Body of pancreas (tissue), 4 donors: ENCODE results near the gene ERMAP. TPM values are rescaled to one million over a fixed set of nuclear protein-coding genes. Genes with fewer than 3 reads are reported as not detected.

Experiments used
- ATAC-seq: fragments of 150-250 bp; one replicate; pipeline ENCODE4 v1.9.1; 2016
- DNase-seq, 4 donors: peaks; one replicate each; pipeline ENCODE4 v3.0.0-alpha.2; 2019
- H3K27ac ChIP-seq, 4 donors: fragments of 200-600 bp; sonication (generic); 1 replicate in 3 of 4; 2 replicates in 1 of 4; pipeline versions ENCODE4 v1.5.1 to v1.6.1; 2016 to 2019; ENCODE audit warnings: mild to moderate bottlenecking in 1 of 4, mixed read lengths in 1 of 4, moderate library complexity in 1 of 4
- H3K27me3 ChIP-seq, 2 donors: fragments of 200-600 bp; sonication (generic); one replicate each; pipeline ENCODE4 v1.6.0; 2016; ENCODE audit warnings: mild to moderate bottlenecking in 1 of 2
- H3K36me3 ChIP-seq, 2 donors: fragments of 200-600 bp; sonication (generic); replicated peaks in 1 of 2; 2 replicates each; pipeline ENCODE4 v1.5.1; 2016; ENCODE audit warnings: low read depth in 2 of 2; ENCODE audit not compliant: insufficient read depth in 1 of 2
- H3K4me1 ChIP-seq: fragments of 200-600 bp; sonication (generic); one replicate; pipeline ENCODE4 v1.6.0; 2016
- H3K4me3 ChIP-seq, 2 donors: fragments of 200-600 bp; sonication (generic); 1 replicate in 1 of 2; 2 replicates in 1 of 2; pipeline ENCODE4 v1.5.1; 2016 to 2019
- H3K9me3 ChIP-seq, 3 donors: fragments of 200-600 bp; sonication (generic); 1 replicate in 2 of 3; 2 replicates in 1 of 3; pipeline ENCODE4 v1.5.1; 2016
- POLR2A ChIP-seq, 3 donors: fragments of 450-650 bp; IDR thresholded peaks; one replicate each; pipeline ENCODE4 v1.6.1; 2016; ENCODE audit warnings: antibody characterized with exemption in 3 of 3, mild to moderate bottlenecking in 2 of 3
- WGBS, 2 donors: methylation state at CpG; one replicate each; pipeline ENCODE4 v1.1.5; 2017; 5-methylcytosine and 5-hydroxymethylcytosine counted together
- intact Hi-C: fragments of 100-400 bp; cut with DNase I; formaldehyde crosslinking; loops from one replicate; pipeline ENCODE4 v1.15.1; 2023
- total RNA-seq, 2 donors: library from RNA; depleted of rRNA; stranded (reverse); fragments of >200 nt; gene quantifications; one replicate each; pipeline ENCODE4 v1.1.0, GENCODE V29; 2016
- TF ChIP-seq, protein P1 (sequence below), 7 experiments: fragments of 450-650 bp in 4 of 7; fragments of 200-600 bp in 3 of 7; sonication (generic) in 3 of 7; IDR thresholded peaks; one replicate each; pipeline ENCODE4 v1.5.1; 2016 to 2019; ENCODE audit warnings: antibody characterized with exemption in 7 of 7

The ERMAP gene
- total RNA-seq, 2 donors from 2014 or later = 8.8 to 11.9 TPM

DNA sequence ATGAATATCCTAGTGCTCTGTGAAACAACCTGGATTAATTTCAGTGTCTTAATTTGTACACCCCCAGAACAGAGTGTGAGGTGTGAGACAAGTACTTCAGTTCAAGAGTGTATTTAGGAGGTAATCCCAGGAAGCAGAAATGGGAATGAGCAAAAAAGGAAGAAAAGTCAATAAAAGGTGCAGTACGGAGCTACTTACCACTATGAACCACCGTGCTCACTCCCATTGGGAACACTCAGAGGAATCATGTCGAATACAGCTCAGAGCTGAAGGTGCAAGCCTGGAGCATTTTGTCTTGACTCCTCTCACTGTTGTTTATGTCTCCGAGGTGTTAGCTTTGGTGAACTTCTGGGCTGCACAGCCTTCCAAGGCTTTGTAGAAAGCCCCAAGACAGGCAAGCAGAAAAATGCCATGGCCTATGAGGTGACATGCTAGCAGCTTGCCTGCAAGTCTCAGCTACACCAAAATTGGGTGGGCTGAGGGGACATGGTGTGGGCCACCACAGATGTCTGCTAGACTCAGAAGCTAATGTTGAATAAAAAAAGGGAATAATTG lies 7.6 kb downstream of the ERMAP start:
- 87 to 92% methylated on average over 4 of the region's 4 CpGs for WGBS, 2 donors
- H3K36me3 ChIP-seq = no peaks in the 10 kb centered on the region
- H3K4me3 ChIP-seq = no peak overlapping the region
- no peak overlapping the region for H3K27ac ChIP-seq
- ATAC-seq = no peak
- intact Hi-C loops = no loop called here
- H3K27me3 ChIP-seq = no peaks in the 10 kb centered on the region
- no peak for DNase-seq
- no peaks in the 10 kb centered on the region for H3K4me1 ChIP-seq
- H3K9me3 ChIP-seq = no peaks in the 10 kb centered on the region
- TF ChIP-seq, protein P1, sequence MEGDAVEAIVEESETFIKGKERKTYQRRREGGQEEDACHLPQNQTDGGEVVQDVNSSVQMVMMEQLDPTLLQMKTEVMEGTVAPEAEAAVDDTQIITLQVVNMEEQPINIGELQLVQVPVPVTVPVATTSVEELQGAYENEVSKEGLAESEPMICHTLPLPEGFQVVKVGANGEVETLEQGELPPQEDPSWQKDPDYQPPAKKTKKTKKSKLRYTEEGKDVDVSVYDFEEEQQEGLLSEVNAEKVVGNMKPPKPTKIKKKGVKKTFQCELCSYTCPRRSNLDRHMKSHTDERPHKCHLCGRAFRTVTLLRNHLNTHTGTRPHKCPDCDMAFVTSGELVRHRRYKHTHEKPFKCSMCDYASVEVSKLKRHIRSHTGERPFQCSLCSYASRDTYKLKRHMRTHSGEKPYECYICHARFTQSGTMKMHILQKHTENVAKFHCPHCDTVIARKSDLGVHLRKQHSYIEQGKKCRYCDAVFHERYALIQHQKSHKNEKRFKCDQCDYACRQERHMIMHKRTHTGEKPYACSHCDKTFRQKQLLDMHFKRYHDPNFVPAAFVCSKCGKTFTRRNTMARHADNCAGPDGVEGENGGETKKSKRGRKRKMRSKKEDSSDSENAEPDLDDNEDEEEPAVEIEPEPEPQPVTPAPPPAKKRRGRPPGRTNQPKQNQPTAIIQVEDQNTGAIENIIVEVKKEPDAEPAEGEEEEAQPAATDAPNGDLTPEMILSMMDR (IDR thresholded peaks at IDR 0.05) = no peak
- TF ChIP-seq POLR2A (IDR thresholded peaks at IDR 0.05) = no peak

GRCh38 chr1:42825036-42825851 lies 8.3 kb downstream of the ERMAP start:
- Histone ChIP-seq H3K36me3 (no peaks in the 10 kb centered on the region), H3K4me1 (no peaks in the 10 kb centered on the region), H3K27me3 (no peaks in the 10 kb centered on the region), H3K27ac (no peak overlapping the region), H3K4me3 (no peak overlapping the region), H3K9me3 (no peaks in the 10 kb centered on the region)
- intact Hi-C loops = no loop called here
- TF ChIP-seq, protein P1 (IDR thresholded peaks at IDR 0.05) = no peak
- TF ChIP-seq POLR2A (IDR thresholded peaks at IDR 0.05) = no peak
- 82 to 83% methylated on average over 10 of the region's 10 CpGs for WGBS, 2 donors
- DNase-seq (no peak), ATAC-seq (no peak)

- intact Hi-C loops = no loop called here
- no peak overlapping the region for H3K27ac ChIP-seq
- no peak for TF ChIP-seq POLR2A (IDR thresholded peaks at IDR 0.05)
- TF ChIP-seq, protein P1 (IDR thresholded peaks at IDR 0.05) = no peak
Measured at GRCh38 chr1:42830631-42831030, 13.7 kb downstream of the ERMAP start.

DNA sequence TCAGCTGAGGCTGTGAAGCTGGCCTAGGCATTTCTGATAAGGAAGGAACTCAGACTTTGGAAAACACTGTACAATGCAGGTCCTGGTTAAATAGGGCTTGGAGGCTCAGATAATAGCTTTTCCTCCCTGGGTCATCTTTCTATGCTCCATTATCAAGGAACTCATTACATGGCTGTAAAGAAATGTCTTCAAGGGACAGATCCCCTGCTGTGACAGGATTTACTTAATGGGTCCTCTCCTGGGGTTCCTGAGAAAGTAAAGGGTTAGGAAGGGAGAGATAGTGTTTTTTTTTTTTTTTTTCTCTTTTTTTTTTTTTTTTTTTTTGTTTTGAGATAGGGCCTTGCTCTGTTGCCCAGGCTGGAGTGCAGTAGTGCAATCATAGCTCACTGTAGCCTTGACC lies 14.4 kb downstream of the ERMAP start:
- H3K27me3 ChIP-seq = no peaks in the 10 kb centered on the region
- no peaks in the 10 kb centered on the region for H3K9me3 ChIP-seq
- intact Hi-C loops = no loop called here
- no peak overlapping the region for H3K4me3 ChIP-seq
- ATAC-seq = no peak
- H3K36me3 ChIP-seq = no peaks in the 10 kb centered on the region
- DNase-seq = no peak
- no peaks in the 10 kb centered on the region for H3K4me1 ChIP-seq
- H3K27ac ChIP-seq = no peak overlapping the region
- TF ChIP-seq, protein P1 (IDR thresholded peaks at IDR 0.05) = no peak
- TF ChIP-seq POLR2A (IDR thresholded peaks at IDR 0.05) = no peak

More at GRCh38 chr1:42830631-42831030, 13.7 kb downstream of the ERMAP start:
- ATAC-seq (no peak), DNase-seq (no peak)
- H3K27me3 ChIP-seq = no peaks in the 10 kb centered on the region
- no peaks in the 10 kb centered on the region for H3K4me1 ChIP-seq
- WGBS, 2 donors = 88 to 93% methylated on average over 14 to 17 of the region's 17 CpGs
- no peaks in the 10 kb centered on the region for H3K9me3 ChIP-seq
- no peaks in the 10 kb centered on the region for H3K36me3 ChIP-seq
- H3K4me3 ChIP-seq = no peak overlapping the region
